HL-60 (cell line): ENCODE results near the gene SNTG2.

Source experiments
- DNase-seq, 2 experiments: peaks; one replicate each; pipeline ENCODE4 v3.0.0-alpha.2; 2010 to 2020; ENCODE audit warnings: low read depth in 1 of 2, low spot score in 1 of 2
- H3K27ac ChIP-seq: fragments of 250-450 bp; sonication (Bioruptor Pico); replicated peaks from 2 replicates; pipeline ENCODE4 v1.5.1; 2020; ENCODE audit warnings: mild to moderate bottlenecking, moderate library complexity
- H3K27me3 ChIP-seq: fragments of 250-450 bp; sonication (Bioruptor Pico); 2 replicates; pipeline ENCODE4 v1.5.1; 2021; ENCODE audit warnings: mild to moderate bottlenecking, moderate library complexity; ENCODE audit not compliant: insufficient read depth, poor library complexity, severe bottlenecking
- H3K4me3 ChIP-seq: replicated peaks from 2 replicates; pipeline ENCODE4 v1.5.1; 2011; ENCODE audit warnings: mild to moderate bottlenecking, control low read depth, low read length; ENCODE audit not compliant: insufficient read depth
- CTCF ChIP-seq: IDR thresholded peaks from one replicate; pipeline ENCODE4 v1.5.1; 2011; ENCODE audit warnings: low read length, control low read depth, inconsistent platforms; ENCODE audit not compliant: insufficient read depth
- GABPA ChIP-seq: IDR thresholded peaks from 2 replicates; pipeline ENCODE4 v1.6.1; 2012; ENCODE audit warnings: low read depth
- POLR2AphosphoS5 ChIP-seq: IDR thresholded peaks from 2 replicates; pipeline ENCODE4 v1.6.1; 2012; ENCODE audit warnings: low read depth
- SPI1 ChIP-seq: IDR thresholded peaks from 2 replicates; pipeline ENCODE4 v1.6.1; 2012; ENCODE audit warnings: low read depth, mild to moderate bottlenecking, borderline replicate concordance
- TF ChIP-seq, protein P1 (sequence below): IDR thresholded peaks from 2 replicates; pipeline ENCODE4 v1.6.1; 2012; ENCODE audit warnings: low read depth; ENCODE audit not compliant: insufficient replicate concordance

Gene SNTG2

DNA sequence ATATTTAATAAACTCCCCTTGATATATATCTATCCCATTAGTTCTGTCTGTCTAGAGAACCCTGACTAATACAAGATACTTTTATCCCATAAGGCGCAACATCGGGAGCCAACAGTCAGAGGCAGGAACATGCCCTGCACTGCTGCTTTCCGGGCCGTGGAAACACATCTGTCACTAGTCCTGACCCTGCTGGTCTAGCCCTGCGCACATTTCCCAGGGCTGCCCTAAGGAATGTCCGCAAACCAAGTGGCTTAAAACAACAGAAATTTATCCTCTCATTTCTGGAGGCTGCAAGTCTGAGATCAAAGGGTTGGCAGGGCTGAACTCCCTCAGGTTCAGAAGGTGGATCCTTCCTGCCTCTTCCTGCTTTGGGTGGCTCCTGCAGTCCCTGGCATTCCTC lies 348.4 kb downstream of the SNTG2 start:
- Histone ChIP-seq H3K27me3 (no peaks in the 10 kb centered on the region), H3K4me3 (no peak overlapping the region), H3K27ac (no peak overlapping the region)
- no peak for DNase-seq
- no peak for TF ChIP-seq POLR2AphosphoS5
- no peak for TF ChIP-seq CTCF
- no peak for TF ChIP-seq GABPA
- TF ChIP-seq SPI1 = no peak
- TF ChIP-seq, protein P1, sequence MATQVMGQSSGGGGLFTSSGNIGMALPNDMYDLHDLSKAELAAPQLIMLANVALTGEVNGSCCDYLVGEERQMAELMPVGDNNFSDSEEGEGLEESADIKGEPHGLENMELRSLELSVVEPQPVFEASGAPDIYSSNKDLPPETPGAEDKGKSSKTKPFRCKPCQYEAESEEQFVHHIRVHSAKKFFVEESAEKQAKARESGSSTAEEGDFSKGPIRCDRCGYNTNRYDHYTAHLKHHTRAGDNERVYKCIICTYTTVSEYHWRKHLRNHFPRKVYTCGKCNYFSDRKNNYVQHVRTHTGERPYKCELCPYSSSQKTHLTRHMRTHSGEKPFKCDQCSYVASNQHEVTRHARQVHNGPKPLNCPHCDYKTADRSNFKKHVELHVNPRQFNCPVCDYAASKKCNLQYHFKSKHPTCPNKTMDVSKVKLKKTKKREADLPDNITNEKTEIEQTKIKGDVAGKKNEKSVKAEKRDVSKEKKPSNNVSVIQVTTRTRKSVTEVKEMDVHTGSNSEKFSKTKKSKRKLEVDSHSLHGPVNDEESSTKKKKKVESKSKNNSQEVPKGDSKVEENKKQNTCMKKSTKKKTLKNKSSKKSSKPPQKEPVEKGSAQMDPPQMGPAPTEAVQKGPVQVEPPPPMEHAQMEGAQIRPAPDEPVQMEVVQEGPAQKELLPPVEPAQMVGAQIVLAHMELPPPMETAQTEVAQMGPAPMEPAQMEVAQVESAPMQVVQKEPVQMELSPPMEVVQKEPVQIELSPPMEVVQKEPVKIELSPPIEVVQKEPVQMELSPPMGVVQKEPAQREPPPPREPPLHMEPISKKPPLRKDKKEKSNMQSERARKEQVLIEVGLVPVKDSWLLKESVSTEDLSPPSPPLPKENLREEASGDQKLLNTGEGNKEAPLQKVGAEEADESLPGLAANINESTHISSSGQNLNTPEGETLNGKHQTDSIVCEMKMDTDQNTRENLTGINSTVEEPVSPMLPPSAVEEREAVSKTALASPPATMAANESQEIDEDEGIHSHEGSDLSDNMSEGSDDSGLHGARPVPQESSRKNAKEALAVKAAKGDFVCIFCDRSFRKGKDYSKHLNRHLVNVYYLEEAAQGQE = no peak

GRCh38 chr2:1300284-1300683 lies 349.6 kb downstream of the SNTG2 start:
- no peak overlapping the region for H3K27ac ChIP-seq
- TF ChIP-seq CTCF = no peak
- TF ChIP-seq, protein P1 = no peak
- no peak for TF ChIP-seq SPI1
- no peak for TF ChIP-seq GABPA
- no peak for TF ChIP-seq POLR2AphosphoS5
- DNase-seq = no peak
- H3K4me3 ChIP-seq = no peak overlapping the region
- no peaks in the 10 kb centered on the region for H3K27me3 ChIP-seq

- Histone ChIP-seq H3K27ac (no peak overlapping the region), H3K27me3 (no peaks in the 10 kb centered on the region), H3K4me3 (no peak overlapping the region)
- TF ChIP-seq SPI1 = no peak
- TF ChIP-seq CTCF = no peak
- TF ChIP-seq, protein P1 = no peak
- no peak for TF ChIP-seq POLR2AphosphoS5
- no peak for TF ChIP-seq GABPA
- DNase-seq = no peak
These were observed 350.4 kb downstream of the SNTG2 start for GRCh38 chr2:1301056-1301455.
